GM12878 (cell line): Measurements from ENCODE around the gene EPN1.

Source experiments
- ATF3 ChIP-seq: IDR thresholded peaks from 2 replicates; pipeline ENCODE4 v1.6.1; 2011; ENCODE audit warnings: low read depth, mild to moderate bottlenecking, low read length, moderate library complexity, borderline replicate concordance; ENCODE audit errors: extremely low read depth
- E2F4 ChIP-seq: IDR thresholded peaks from 2 replicates; pipeline ENCODE4 v1.6.1; 2012; ENCODE audit warnings: low read depth, low read length, improper control_type of control experiment
- EZH2 ChIP-seq: IDR thresholded peaks from 2 replicates; pipeline ENCODE4 v1.6.1; 2012; ENCODE audit warnings: low read depth, mild to moderate bottlenecking, control low read depth, inconsistent platforms, low read length, borderline replicate concordance; ENCODE audit not compliant: control insufficient read depth
- JUND ChIP-seq: IDR thresholded peaks from 2 replicates; pipeline ENCODE4 v1.6.1; 2012; ENCODE audit warnings: low read depth, mild to moderate bottlenecking, low read length, improper control_type of control experiment, moderate library complexity
- MYC ChIP-seq: IDR thresholded peaks from 2 replicates; pipeline ENCODE4 v1.6.1; 2011; ENCODE audit warnings: mild to moderate bottlenecking, low read length, moderate library complexity, inconsistent platforms; ENCODE audit not compliant: insufficient read depth, insufficient replicate concordance, insufficient read length, severe bottlenecking
- POLR2A ChIP-seq: IDR thresholded peaks from 2 replicates; pipeline ENCODE4 v1.6.1; 2011; ENCODE audit warnings: low read depth, mild to moderate bottlenecking, low read length
- RFX5 ChIP-seq: IDR thresholded peaks from 2 replicates; pipeline ENCODE4 v1.6.1; 2011; ENCODE audit warnings: low read depth, low read length, improper control_type of control experiment
- SMC3 ChIP-seq: IDR thresholded peaks from 2 replicates; pipeline ENCODE4 v1.6.1; 2011; ENCODE audit warnings: low read length, improper control_type of control experiment, borderline replicate concordance
- SUZ12 ChIP-seq: fragments of 200-600 bp; sonication (generic); IDR thresholded peaks from one replicate; pipeline ENCODE4 v1.6.1; 2018; ENCODE audit warnings: antibody characterized with exemption, mild to moderate bottlenecking; ENCODE audit not compliant: unreplicated experiment
- TAF1 ChIP-seq: IDR thresholded peaks from 2 replicates; pipeline ENCODE4 v1.6.1; 2011; ENCODE audit warnings: mild to moderate bottlenecking, low read depth, low read length, borderline replicate concordance
- TF ChIP-seq, protein P1 (sequence below), 3 experiments: IDR thresholded peaks in 2 of 3; conservative IDR thresholded peaks in 1 of 3; 2 replicates each; pipeline ENCODE4 v1.5.1; 2011; ENCODE audit warnings: low read depth in 3 of 3, low read length in 3 of 3, mild to moderate bottlenecking in 3 of 3, control low read depth in 2 of 3, moderate library complexity in 2 of 3, inconsistent platforms in 1 of 3, mixed read lengths in 1 of 3; ENCODE audit not compliant: control insufficient read depth in 2 of 3, insufficient read depth in 1 of 3; ENCODE audit errors: extremely low read depth in 1 of 3
- TF ChIP-seq, protein P2 (sequence below): IDR thresholded peaks from 2 replicates; pipeline ENCODE4 v1.6.1; 2012; ENCODE audit warnings: low read depth, low read length, improper control_type of control experiment
- TF ChIP-seq, protein P3 (sequence below): fragments of 450-650 bp; IDR thresholded peaks from 2 replicates; pipeline ENCODE4 v1.6.1; 2017; ENCODE audit warnings: mild to moderate bottlenecking, low read depth, inconsistent platforms; ENCODE audit not compliant: poor library complexity, severe bottlenecking
- TF ChIP-seq, protein P4 (sequence below): IDR thresholded peaks from 2 replicates; pipeline ENCODE4 v1.6.1; 2011; ENCODE audit warnings: borderline replicate concordance, low read depth, mild to moderate bottlenecking, moderate library complexity, mixed read lengths, low read length; ENCODE audit not compliant: insufficient read depth; ENCODE audit errors: extremely low read length

- no peak for TF ChIP-seq JUND
- TF ChIP-seq TAF1: no peak
- no peak for TF ChIP-seq MYC
- no peak; the same call in 1 of the 2 replicates for TF ChIP-seq POLR2A
- no peak for TF ChIP-seq EZH2
- TF ChIP-seq SMC3: no peak
- TF ChIP-seq RFX5: no peak
- no peak for TF ChIP-seq ATF3
- TF ChIP-seq, protein P1, sequence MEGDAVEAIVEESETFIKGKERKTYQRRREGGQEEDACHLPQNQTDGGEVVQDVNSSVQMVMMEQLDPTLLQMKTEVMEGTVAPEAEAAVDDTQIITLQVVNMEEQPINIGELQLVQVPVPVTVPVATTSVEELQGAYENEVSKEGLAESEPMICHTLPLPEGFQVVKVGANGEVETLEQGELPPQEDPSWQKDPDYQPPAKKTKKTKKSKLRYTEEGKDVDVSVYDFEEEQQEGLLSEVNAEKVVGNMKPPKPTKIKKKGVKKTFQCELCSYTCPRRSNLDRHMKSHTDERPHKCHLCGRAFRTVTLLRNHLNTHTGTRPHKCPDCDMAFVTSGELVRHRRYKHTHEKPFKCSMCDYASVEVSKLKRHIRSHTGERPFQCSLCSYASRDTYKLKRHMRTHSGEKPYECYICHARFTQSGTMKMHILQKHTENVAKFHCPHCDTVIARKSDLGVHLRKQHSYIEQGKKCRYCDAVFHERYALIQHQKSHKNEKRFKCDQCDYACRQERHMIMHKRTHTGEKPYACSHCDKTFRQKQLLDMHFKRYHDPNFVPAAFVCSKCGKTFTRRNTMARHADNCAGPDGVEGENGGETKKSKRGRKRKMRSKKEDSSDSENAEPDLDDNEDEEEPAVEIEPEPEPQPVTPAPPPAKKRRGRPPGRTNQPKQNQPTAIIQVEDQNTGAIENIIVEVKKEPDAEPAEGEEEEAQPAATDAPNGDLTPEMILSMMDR (IDR thresholded peaks at IDR 0.05 in 2 of 3, conservative IDR thresholded peaks at IDR 0.05 in 1 of 3; ENCODE audit: control insufficient read depth in 2 of 3, extremely low read depth in 1 of 3, insufficient read depth in 1 of 3, low read depth in 3 of 3, low read length in 3 of 3): no peak
- TF ChIP-seq, protein P2, sequence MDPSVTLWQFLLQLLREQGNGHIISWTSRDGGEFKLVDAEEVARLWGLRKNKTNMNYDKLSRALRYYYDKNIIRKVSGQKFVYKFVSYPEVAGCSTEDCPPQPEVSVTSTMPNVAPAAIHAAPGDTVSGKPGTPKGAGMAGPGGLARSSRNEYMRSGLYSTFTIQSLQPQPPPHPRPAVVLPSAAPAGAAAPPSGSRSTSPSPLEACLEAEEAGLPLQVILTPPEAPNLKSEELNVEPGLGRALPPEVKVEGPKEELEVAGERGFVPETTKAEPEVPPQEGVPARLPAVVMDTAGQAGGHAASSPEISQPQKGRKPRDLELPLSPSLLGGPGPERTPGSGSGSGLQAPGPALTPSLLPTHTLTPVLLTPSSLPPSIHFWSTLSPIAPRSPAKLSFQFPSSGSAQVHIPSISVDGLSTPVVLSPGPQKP: no peak
- TF ChIP-seq, protein P3, sequence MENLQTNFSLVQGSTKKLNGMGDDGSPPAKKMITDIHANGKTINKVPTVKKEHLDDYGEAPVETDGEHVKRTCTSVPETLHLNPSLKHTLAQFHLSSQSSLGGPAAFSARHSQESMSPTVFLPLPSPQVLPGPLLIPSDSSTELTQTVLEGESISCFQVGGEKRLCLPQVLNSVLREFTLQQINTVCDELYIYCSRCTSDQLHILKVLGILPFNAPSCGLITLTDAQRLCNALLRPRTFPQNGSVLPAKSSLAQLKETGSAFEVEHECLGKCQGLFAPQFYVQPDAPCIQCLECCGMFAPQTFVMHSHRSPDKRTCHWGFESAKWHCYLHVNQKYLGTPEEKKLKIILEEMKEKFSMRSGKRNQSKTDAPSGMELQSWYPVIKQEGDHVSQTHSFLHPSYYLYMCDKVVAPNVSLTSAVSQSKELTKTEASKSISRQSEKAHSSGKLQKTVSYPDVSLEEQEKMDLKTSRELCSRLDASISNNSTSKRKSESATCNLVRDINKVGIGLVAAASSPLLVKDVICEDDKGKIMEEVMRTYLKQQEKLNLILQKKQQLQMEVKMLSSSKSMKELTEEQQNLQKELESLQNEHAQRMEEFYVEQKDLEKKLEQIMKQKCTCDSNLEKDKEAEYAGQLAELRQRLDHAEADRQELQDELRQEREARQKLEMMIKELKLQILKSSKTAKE: no peak
- TF ChIP-seq, protein P4, sequence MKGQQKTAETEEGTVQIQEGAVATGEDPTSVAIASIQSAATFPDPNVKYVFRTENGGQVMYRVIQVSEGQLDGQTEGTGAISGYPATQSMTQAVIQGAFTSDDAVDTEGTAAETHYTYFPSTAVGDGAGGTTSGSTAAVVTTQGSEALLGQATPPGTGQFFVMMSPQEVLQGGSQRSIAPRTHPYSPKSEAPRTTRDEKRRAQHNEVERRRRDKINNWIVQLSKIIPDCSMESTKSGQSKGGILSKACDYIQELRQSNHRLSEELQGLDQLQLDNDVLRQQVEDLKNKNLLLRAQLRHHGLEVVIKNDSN: no peak
- TF ChIP-seq SUZ12: no peak
- TF ChIP-seq E2F4: no peak
Measured at GRCh38 chr19:55690109-55690768, 15.2 kb downstream of the EPN1 start.
